Progenitor cell of endocrine pancreas (in vitro differentiated cells): Measurements from ENCODE around the gene PTP4A1. TPM values are rescaled to one million over a fixed set of nuclear protein-coding genes. Genes with fewer than 3 reads are reported as not detected.

Experiments
- DNase-seq: peaks from one replicate; pipeline ENCODE4 v3.0.0; 2021; ENCODE audit warnings: low spot score; ENCODE audit not compliant: unreplicated experiment
- H3K27ac Mint-ChIP-seq: 2 replicates; pipeline ENCODE4 v1.8.0; 2021; ENCODE audit warnings: mild to moderate bottlenecking, moderate library complexity, mixed read lengths
- H3K27me3 Mint-ChIP-seq: 2 replicates; pipeline ENCODE4 v1.8.0; 2021; ENCODE audit warnings: mixed read lengths
- H3K36me3 Mint-ChIP-seq: 2 replicates; pipeline ENCODE4 v1.8.0; 2022; ENCODE audit warnings: mixed read lengths; ENCODE audit not compliant: insufficient read depth
- H3K4me1 Mint-ChIP-seq: 2 replicates; pipeline ENCODE4 v1.8.0; 2021; ENCODE audit warnings: low read depth, mixed read lengths
- H3K4me3 Mint-ChIP-seq: 2 replicates; pipeline ENCODE4 v1.8.0; 2021; ENCODE audit warnings: low read depth, mild to moderate bottlenecking, moderate library complexity, mixed read lengths
- H3K9me3 Mint-ChIP-seq: 2 replicates; pipeline ENCODE4 v1.8.0; 2021; ENCODE audit warnings: low read depth, mixed read lengths
- CTCF ChIP-seq: fragments of 200-600 bp; sonication (generic); IDR thresholded peaks from one replicate; pipeline ENCODE4 v1.5.0; 2021; ENCODE audit warnings: antibody characterized with exemption, mild to moderate bottlenecking; ENCODE audit not compliant: unreplicated experiment
- total RNA-seq: library from RNA; stranded (reverse); gene quantifications from 2 replicates; pipeline ENCODE4 v1.2.1, GENCODE V29; 2021

PTP4A1 gene
- total RNA-seq, 1 donor from 2014 or later = 95.3 TPM

- Mint-ChIP-seq H3K4me1 (peaks cover 10% of the 10 kb centered on the region), H3K27me3 (no peaks in the 10 kb centered on the region), H3K9me3 (no peaks in the 10 kb centered on the region), H3K4me3 (no peak overlapping the region), H3K27ac (no peak overlapping the region), H3K36me3 (no peaks in the 10 kb centered on the region)
- no peak for DNase-seq
- TF ChIP-seq CTCF = no peak
These were observed 27.9 kb downstream of the PTP4A1 start for GRCh38 chr6:63600136-63600535.

GRCh38 chr6:63609231-63609630, 37.0 kb downstream of the PTP4A1 start:
- Mint-ChIP-seq H3K9me3 (no peaks in the 10 kb centered on the region), H3K4me3 (no peak overlapping the region), H3K36me3 (no peaks in the 10 kb centered on the region), H3K27me3 (no peaks in the 10 kb centered on the region), H3K4me1 (peaks cover 2% of the 10 kb centered on the region), H3K27ac (no peak overlapping the region)
- no peak for DNase-seq
- TF ChIP-seq CTCF = no peak

- no peak overlapping the region for H3K27ac Mint-ChIP-seq
- TF ChIP-seq CTCF = no peak
- H3K27me3 Mint-ChIP-seq = no peaks in the 10 kb centered on the region
These were observed 38.7 kb downstream of the PTP4A1 start for GRCh38 chr6:63610944-63611343.

GRCh38 chr6:63611560-63611959, 39.3 kb downstream of the PTP4A1 start:
- Mint-ChIP-seq H3K36me3 (no peaks in the 10 kb centered on the region), H3K27ac (no peak overlapping the region), H3K9me3 (no peaks in the 10 kb centered on the region), H3K4me1 (peaks cover 2% of the 10 kb centered on the region), H3K4me3 (no peak overlapping the region), H3K27me3 (no peaks in the 10 kb centered on the region)
- TF ChIP-seq CTCF = no peak
- no peak for DNase-seq

More at GRCh38 chr6:63610944-63611343, 38.7 kb downstream of the PTP4A1 start:
- no peaks in the 10 kb centered on the region for H3K9me3 Mint-ChIP-seq
- no peak overlapping the region for H3K4me3 Mint-ChIP-seq
- DNase-seq = no peak
- H3K36me3 Mint-ChIP-seq = no peaks in the 10 kb centered on the region
- H3K4me1 Mint-ChIP-seq = peaks cover 2% of the 10 kb centered on the region

GRCh38 chr6:63615590-63615989, 43.3 kb downstream of the PTP4A1 start:
- no peak overlapping the region for H3K4me3 Mint-ChIP-seq
- no peak for TF ChIP-seq CTCF
- H3K27ac Mint-ChIP-seq = no peak overlapping the region
- no peak for DNase-seq
- no peaks in the 10 kb centered on the region for H3K9me3 Mint-ChIP-seq
- H3K27me3 Mint-ChIP-seq = no peaks in the 10 kb centered on the region
- H3K4me1 Mint-ChIP-seq = peaks cover 2% of the 10 kb centered on the region
- H3K36me3 Mint-ChIP-seq = no peaks in the 10 kb centered on the region

Other genes starting within 250 kb of the PTP4A1 start
- gene PHF3, start 63.3 kb downstream of the PTP4A1 start, total RNA-seq = 61.6 and 64.1 TPM in 2 replicates